DOHH2 (cell line): Measurements from ENCODE around the gene SETD9.

Experiments used
- H3F3A ChIP-seq: fragments of 200-600 bp; sonication (generic), shearing (Covaris generic); 2 replicates; pipeline ENCODE4 v1.6.0; 2016; ENCODE audit warnings: antibody characterized with exemption, mild to moderate bottlenecking; ENCODE audit not compliant: control insufficient read depth, insufficient read depth
- H3K27ac ChIP-seq: fragments of 200-600 bp; sonication (generic); 2 replicates; pipeline ENCODE4 v1.5.1; 2014; ENCODE audit warnings: low read depth, mild to moderate bottlenecking, low read length, moderate library complexity
- H3K27me3 ChIP-seq: fragments of 200-600 bp; sonication (generic); 2 replicates; pipeline ENCODE4 v1.6.1; 2014; ENCODE audit warnings: mild to moderate bottlenecking, low read length, mixed read lengths; ENCODE audit not compliant: control insufficient read depth
- H3K36me3 ChIP-seq: fragments of 200-600 bp; sonication (generic); 2 replicates; pipeline ENCODE4 v1.6.1; 2014; ENCODE audit warnings: mild to moderate bottlenecking, low read length, moderate library complexity, mixed read lengths; ENCODE audit not compliant: control insufficient read depth
- H3K4me1 ChIP-seq: fragments of 200-600 bp; sonication (generic); 2 replicates; pipeline ENCODE4 v1.6.1; 2014; ENCODE audit warnings: mild to moderate bottlenecking, low read length, mixed read lengths; ENCODE audit not compliant: control insufficient read depth
- H3K4me2 ChIP-seq: fragments of 200-600 bp; sonication (generic); 2 replicates; pipeline ENCODE4 v1.6.0; 2014; ENCODE audit warnings: mild to moderate bottlenecking, low read length, moderate library complexity
- H3K4me3 ChIP-seq: fragments of 200-600 bp; sonication (generic); 2 replicates; pipeline ENCODE4 v1.5.1; 2014; ENCODE audit warnings: mild to moderate bottlenecking, low read length, mixed read lengths
- H3K79me2 ChIP-seq: fragments of 200-600 bp; sonication (generic); 2 replicates; pipeline ENCODE4 v1.6.1; 2014; ENCODE audit warnings: mild to moderate bottlenecking, low read length, mixed read lengths; ENCODE audit not compliant: control insufficient read depth
- H3K9me2 ChIP-seq: fragments of 200-600 bp; sonication (generic); replicated peaks from 2 replicates; pipeline ENCODE4 v1.6.1; 2014; ENCODE audit warnings: mild to moderate bottlenecking, low read length, mixed read lengths; ENCODE audit not compliant: control insufficient read depth
- H3K9me3 ChIP-seq: fragments of 200-600 bp; sonication (generic); 2 replicates; pipeline ENCODE4 v1.6.1; 2014; ENCODE audit warnings: antibody characterized with exemption, low read length, mixed read lengths; ENCODE audit not compliant: control insufficient read depth, insufficient read depth
- H4K20me1 ChIP-seq: fragments of 200-600 bp; sonication (generic); 2 replicates; pipeline ENCODE4 v1.6.0; 2014; ENCODE audit warnings: low read depth, mild to moderate bottlenecking, antibody characterized with exemption, low read length, moderate library complexity; ENCODE audit not compliant: control insufficient read depth, insufficient read depth
- EZH2phosphoT487 ChIP-seq: fragments of 200-600 bp; sonication (generic); IDR thresholded peaks from 2 replicates; pipeline ENCODE4 v1.6.1; 2017; ENCODE audit warnings: borderline replicate concordance, mild to moderate bottlenecking, antibody characterized with exemption, low read length, moderate library complexity, mixed read lengths
- TF ChIP-seq, protein P1 (sequence below): fragments of 200-600 bp; sonication (generic); IDR thresholded peaks from one replicate; pipeline ENCODE4 v1.5.1; 2014; ENCODE audit warnings: antibody characterized with exemption, mild to moderate bottlenecking, low read depth, low read length; ENCODE audit not compliant: poor library complexity, severe bottlenecking

Gene SETD9

DNA sequence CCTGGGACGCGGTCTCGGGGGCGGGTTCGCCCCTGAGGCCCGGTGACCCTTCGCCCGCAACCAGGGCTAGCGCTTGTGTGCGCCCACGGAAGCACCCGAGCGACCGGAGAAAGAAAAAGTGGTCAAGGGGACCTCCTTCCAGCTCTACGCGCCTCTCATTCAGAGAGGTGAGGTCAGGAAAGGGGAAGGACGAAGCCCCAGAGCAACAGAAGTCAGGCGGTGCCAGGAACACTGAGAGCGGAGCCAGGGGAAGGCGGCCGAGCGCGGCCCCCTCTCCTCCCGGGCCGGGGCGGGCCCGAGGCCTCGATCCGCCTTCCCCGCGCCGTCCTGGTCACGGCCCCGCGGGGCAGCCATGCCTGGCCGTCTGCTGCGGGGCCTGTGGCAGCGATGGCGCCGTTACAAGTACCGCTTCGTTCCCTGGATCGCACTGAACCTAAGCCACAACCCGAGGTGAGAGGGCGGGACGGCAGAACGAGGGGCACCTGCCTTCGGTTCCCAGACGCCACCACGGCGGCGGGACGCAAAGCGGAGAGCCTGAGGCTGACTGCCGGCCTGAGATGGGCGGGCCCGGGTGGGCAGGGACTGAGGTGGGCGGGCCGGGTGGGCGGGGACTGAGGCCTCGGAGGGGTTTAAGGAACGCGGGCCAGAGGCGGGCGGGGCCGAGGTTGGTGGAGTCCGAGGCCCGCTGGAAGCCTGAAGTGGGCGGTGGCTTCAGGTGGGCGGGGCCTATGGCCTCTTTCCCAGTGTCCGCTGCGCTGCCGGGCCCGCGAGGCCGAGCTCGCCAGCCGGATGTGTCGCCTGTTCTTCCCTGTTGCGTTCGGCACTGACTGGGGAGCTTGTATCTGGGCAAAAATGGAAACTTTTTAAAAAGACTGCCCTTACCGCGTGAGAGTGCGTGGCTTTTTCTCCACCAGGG lies at the start of gene SETD9:
Gene SETD9, plus strand, starts transcription at position 303 of the 916 bp plus-strand sequence. Its CDS starts 50 bp downstream, at position 353.
- Histone ChIP-seq H3K4me1 (peaks cover 28% of the 10 kb centered on the region), H3K27me3 (no peaks in the 10 kb centered on the region; the same call in 1 of the 2 replicates), H3F3A (peaks cover 6% of the 10 kb centered on the region), H3K9me3 (no peaks in the 10 kb centered on the region), H3K9me2 (no peaks in the 10 kb centered on the region), H3K27ac (peak within 1 kb of the TSS; percentile 74), H3K4me3 (peak within 1 kb of the TSS; percentile 89), H3K36me3 (no peaks in the 10 kb centered on the region; the same call in 1 of the 2 replicates), H4K20me1 (no peaks in the 10 kb centered on the region), H3K4me2 (peak within 1 kb of the TSS; percentile 89), H3K79me2 (peaks cover 11% of the 10 kb centered on the region)
- TF ChIP-seq, protein P1, sequence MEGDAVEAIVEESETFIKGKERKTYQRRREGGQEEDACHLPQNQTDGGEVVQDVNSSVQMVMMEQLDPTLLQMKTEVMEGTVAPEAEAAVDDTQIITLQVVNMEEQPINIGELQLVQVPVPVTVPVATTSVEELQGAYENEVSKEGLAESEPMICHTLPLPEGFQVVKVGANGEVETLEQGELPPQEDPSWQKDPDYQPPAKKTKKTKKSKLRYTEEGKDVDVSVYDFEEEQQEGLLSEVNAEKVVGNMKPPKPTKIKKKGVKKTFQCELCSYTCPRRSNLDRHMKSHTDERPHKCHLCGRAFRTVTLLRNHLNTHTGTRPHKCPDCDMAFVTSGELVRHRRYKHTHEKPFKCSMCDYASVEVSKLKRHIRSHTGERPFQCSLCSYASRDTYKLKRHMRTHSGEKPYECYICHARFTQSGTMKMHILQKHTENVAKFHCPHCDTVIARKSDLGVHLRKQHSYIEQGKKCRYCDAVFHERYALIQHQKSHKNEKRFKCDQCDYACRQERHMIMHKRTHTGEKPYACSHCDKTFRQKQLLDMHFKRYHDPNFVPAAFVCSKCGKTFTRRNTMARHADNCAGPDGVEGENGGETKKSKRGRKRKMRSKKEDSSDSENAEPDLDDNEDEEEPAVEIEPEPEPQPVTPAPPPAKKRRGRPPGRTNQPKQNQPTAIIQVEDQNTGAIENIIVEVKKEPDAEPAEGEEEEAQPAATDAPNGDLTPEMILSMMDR: no peak
- no peak for TF ChIP-seq EZH2phosphoT487

- Histone ChIP-seq H3K9me3 (no peaks in the 10 kb centered on the region), H3K27me3 (no peaks in the 10 kb centered on the region), H4K20me1 (no peaks in the 10 kb centered on the region), H3K4me3 (no peak overlapping the region), H3F3A (no peaks in the 10 kb centered on the region), H3K9me2 (no peaks in the 10 kb centered on the region), H3K27ac (no peak overlapping the region), H3K79me2 (peaks cover 7% of the 10 kb centered on the region), H3K36me3 (peaks cover 88% of the 10 kb centered on the region), H3K4me2 (no peak overlapping the region), H3K4me1 (peaks cover 18% of the 10 kb centered on the region)
- no peak for TF ChIP-seq EZH2phosphoT487
- TF ChIP-seq, protein P1: no peak
Observed at GRCh38 chr5:56861893-56862485, 47.4 kb upstream of the SETD9 start.

DNA sequence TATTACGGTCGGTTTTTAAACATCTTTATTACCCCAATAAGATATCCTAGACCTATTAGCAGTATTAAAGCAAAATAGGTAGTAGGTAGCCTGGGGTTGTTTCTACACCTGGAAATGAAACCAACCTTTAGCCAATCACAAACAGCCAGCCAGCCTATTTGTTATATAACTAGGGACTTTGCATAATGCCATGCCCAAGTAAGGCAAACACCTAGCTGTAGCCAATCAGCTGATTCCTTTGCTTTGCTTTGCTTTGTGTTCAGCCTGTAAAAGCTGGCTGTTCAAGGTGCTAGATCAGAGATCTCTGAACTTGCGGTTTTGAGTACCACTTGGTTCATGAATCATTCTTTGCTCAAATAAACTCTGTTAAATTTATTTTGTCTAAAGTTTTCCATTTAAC lies 46.5 kb upstream of the SETD9 start:
- Histone ChIP-seq H3K9me3 (no peaks in the 10 kb centered on the region), H3F3A (no peaks in the 10 kb centered on the region), H3K9me2 (no peaks in the 10 kb centered on the region), H3K36me3 (peaks cover 88% of the 10 kb centered on the region), H4K20me1 (no peaks in the 10 kb centered on the region), H3K79me2 (peaks cover 1% of the 10 kb centered on the region; the same call in 1 of the 2 replicates), H3K4me1 (peaks cover 22% of the 10 kb centered on the region), H3K27ac (no peak overlapping the region), H3K4me2 (no peak overlapping the region), H3K4me3 (no peak overlapping the region), H3K27me3 (no peaks in the 10 kb centered on the region)
- no peak for TF ChIP-seq EZH2phosphoT487
- TF ChIP-seq, protein P1: no peak
